Endodermal cell (in vitro differentiated cells): ENCODE data around the gene SOX10. TPM values are rescaled to one million over a fixed set of nuclear protein-coding genes. Genes with fewer than 3 reads are reported as not detected.
A peak's percentile ranks its signal among the peaks of the same experiment; 100 is the strongest.

ENCODE experiments used
- DNase-seq: peaks from one replicate; pipeline ENCODE4 v3.0.0-alpha.2; 2017
- H3K27ac ChIP-seq: 2 replicates; pipeline ENCODE4 v1.5.1; 2013; ENCODE audit warnings: mild to moderate bottlenecking, low read depth, low read length, moderate library complexity
- H3K27me3 ChIP-seq: 2 replicates; pipeline ENCODE4 v1.6.1; 2013; ENCODE audit warnings: mild to moderate bottlenecking, low read length, moderate library complexity; ENCODE audit not compliant: insufficient read depth, control insufficient read depth, poor library complexity, severe bottlenecking
- H3K36me3 ChIP-seq: 2 replicates; pipeline ENCODE4 v1.7.0; 2013; ENCODE audit warnings: mild to moderate bottlenecking, low read length, moderate library complexity; ENCODE audit not compliant: control insufficient read depth, insufficient read depth
- H3K4me1 ChIP-seq: one replicate; pipeline ENCODE4 v1.7.0; 2013; ENCODE audit warnings: low read length; ENCODE audit not compliant: control insufficient read depth, insufficient read depth
- H3K4me3 ChIP-seq: 2 replicates; pipeline ENCODE4 v1.5.1; 2013; ENCODE audit warnings: mild to moderate bottlenecking, low read length, moderate library complexity
- H3K9ac ChIP-seq: 2 replicates; pipeline ENCODE4 v1.6.1; 2013; ENCODE audit warnings: mild to moderate bottlenecking, low read length, moderate library complexity; ENCODE audit not compliant: poor library complexity, severe bottlenecking; ENCODE audit errors: extremely low read depth
- H3K9me3 ChIP-seq: 2 replicates; pipeline ENCODE4 v1.6.1; 2013; ENCODE audit warnings: mild to moderate bottlenecking, low read length, moderate library complexity; ENCODE audit not compliant: control insufficient read depth
- H3K27ac Mint-ChIP-seq: 2 replicates; pipeline ENCODE4 v1.8.0; 2020; ENCODE audit warnings: mixed read lengths
- H3K27me3 Mint-ChIP-seq: 2 replicates; pipeline ENCODE4 v1.8.0; 2021; ENCODE audit warnings: mild to moderate bottlenecking, mixed read lengths; ENCODE audit not compliant: insufficient read depth
- H3K36me3 Mint-ChIP-seq: 2 replicates; pipeline ENCODE4 v1.8.0; 2020; ENCODE audit warnings: low read depth, mixed read lengths
- H3K4me1 Mint-ChIP-seq: 2 replicates; pipeline ENCODE4 v1.8.0; 2020; ENCODE audit warnings: mixed read lengths
- H3K4me3 Mint-ChIP-seq: 2 replicates; pipeline ENCODE4 v1.8.0; 2020; ENCODE audit warnings: mild to moderate bottlenecking, moderate library complexity, mixed read lengths
- H3K9me3 Mint-ChIP-seq: 2 replicates; pipeline ENCODE4 v1.8.0; 2020; ENCODE audit warnings: mild to moderate bottlenecking, mixed read lengths
- WGBS, 2 experiments: methylation state at CpG; one replicate each; pipeline versions ENCODE4 v1.1.5 to v1.1.7; 2013; ENCODE audit warnings: missing lambda C conversion rate in 2 of 2, mixed read lengths in 1 of 2; ENCODE audit not compliant: insufficient coverage in 1 of 2, insufficient read length in 1 of 2; 5-methylcytosine and 5-hydroxymethylcytosine counted together
- total RNA-seq, 2 donors: library from RNA; stranded (reverse); fragmentation: NEBNext Ultra II Directional in 1 of 2; extraction: Animal tissue kit (Norgen Biotek cat#: 25700) in 1 of 2; gene quantifications; 2 replicates in 1 of 2; 3 replicates in 1 of 2; pipeline ENCODE4 v1.2.1, GENCODE V29; 2021
- TF ChIP-seq, protein P1 (sequence below): fragments of 200-600 bp; sonication (generic); conservative IDR thresholded peaks from 2 replicates; pipeline ENCODE4 v1.5.0; 2021; ENCODE audit warnings: antibody characterized with exemption, mild to moderate bottlenecking

The SOX10 gene
- total RNA-seq, 2 donors from 2014 or later, result 11.2 to 13.4 TPM

DNA sequence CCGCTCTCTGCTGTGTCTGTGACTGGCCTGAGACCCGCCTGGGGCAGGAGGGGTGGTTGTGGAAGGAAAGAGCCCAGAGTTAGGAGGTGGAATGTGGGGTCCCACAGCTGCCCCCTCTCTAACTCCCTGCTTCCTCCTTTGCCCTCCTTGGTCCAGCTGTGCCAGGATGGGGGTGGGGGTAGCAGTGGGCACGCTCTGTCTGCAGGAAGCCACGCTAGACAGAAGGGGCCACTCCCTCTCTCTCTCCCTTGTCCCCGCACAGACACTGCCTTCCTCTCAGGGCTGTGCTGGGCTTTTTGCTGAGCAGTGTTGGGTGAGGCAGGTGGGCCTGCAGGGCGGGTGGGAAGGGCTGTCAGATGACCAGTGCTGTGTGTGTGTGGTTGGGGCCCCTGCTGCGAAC lies 2.0 kb upstream of the SOX10 start:
- H3K9ac ChIP-seq, result no peak overlapping the region
- 84% methylated on average over 4 of the region's 7 CpGs; no CpG with 5 or more reads in 1 of the 2 experiments for WGBS, 2 experiments

DNA sequence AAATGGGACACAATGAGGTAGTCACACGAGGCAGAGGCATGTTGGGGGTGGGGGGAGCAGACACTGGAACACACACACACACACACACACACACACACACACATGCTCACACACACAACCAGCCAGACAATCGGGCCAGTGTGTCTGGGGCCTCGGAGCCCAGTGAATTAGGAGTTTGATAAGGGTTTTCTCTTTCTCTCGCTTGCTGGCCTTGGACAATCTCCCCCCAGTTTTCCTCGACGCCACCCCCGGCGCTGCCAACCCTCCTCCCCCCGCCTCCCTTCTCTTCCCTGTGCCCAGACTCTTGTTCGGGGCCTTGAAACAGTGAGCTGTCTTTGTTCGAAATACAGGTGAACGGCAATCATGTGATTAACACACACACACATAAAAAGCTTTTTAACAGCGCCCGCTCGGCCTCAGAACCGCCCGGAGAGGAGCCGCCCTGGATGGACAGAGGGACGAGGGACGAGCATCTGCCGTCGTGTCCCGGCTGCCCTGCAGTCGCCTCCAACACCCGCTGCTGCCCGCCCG lies 1.5 kb upstream of the SOX10 start:
- H3K27ac Mint-ChIP-seq, result no peak overlapping the region
- peaks cover 6% of the 10 kb centered on the region for H3K4me1 ChIP-seq
- H3K4me3 ChIP-seq, result no peak overlapping the region
- H3K36me3 Mint-ChIP-seq, result peaks cover 9% of the 10 kb centered on the region
- 95 to 98% methylated on average over 14 to 25 of the region's 27 CpGs for WGBS, 2 experiments
- DNase-seq, result no peak
- H3K9me3 ChIP-seq, result no peaks in the 10 kb centered on the region
- TF ChIP-seq, protein P1, sequence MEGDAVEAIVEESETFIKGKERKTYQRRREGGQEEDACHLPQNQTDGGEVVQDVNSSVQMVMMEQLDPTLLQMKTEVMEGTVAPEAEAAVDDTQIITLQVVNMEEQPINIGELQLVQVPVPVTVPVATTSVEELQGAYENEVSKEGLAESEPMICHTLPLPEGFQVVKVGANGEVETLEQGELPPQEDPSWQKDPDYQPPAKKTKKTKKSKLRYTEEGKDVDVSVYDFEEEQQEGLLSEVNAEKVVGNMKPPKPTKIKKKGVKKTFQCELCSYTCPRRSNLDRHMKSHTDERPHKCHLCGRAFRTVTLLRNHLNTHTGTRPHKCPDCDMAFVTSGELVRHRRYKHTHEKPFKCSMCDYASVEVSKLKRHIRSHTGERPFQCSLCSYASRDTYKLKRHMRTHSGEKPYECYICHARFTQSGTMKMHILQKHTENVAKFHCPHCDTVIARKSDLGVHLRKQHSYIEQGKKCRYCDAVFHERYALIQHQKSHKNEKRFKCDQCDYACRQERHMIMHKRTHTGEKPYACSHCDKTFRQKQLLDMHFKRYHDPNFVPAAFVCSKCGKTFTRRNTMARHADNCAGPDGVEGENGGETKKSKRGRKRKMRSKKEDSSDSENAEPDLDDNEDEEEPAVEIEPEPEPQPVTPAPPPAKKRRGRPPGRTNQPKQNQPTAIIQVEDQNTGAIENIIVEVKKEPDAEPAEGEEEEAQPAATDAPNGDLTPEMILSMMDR, result no peak
- no peak overlapping the region for H3K27ac ChIP-seq
- no peaks in the 10 kb centered on the region for H3K27me3 ChIP-seq
- H3K9ac ChIP-seq, result no peak overlapping the region
- peaks cover 6% of the 10 kb centered on the region for H3K27me3 Mint-ChIP-seq
- H3K4me1 Mint-ChIP-seq, result peaks cover 28% of the 10 kb centered on the region
- H3K4me3 Mint-ChIP-seq, result peak overlapping the region; percentile 70
- H3K9me3 Mint-ChIP-seq, result no peaks in the 10 kb centered on the region
- no peaks in the 10 kb centered on the region for H3K36me3 ChIP-seq

More for the DNA sequence above, 2.0 kb upstream of the SOX10 start:
- no peaks in the 10 kb centered on the region for H3K9me3 ChIP-seq
- H3K27me3 ChIP-seq, result no peaks in the 10 kb centered on the region
- Mint-ChIP-seq H3K27me3 (peaks cover 6% of the 10 kb centered on the region), H3K36me3 (peaks cover 8% of the 10 kb centered on the region), H3K9me3 (no peaks in the 10 kb centered on the region), H3K4me1 (peaks cover 26% of the 10 kb centered on the region), H3K4me3 (no peak overlapping the region), H3K27ac (no peak overlapping the region)
- DNase-seq, result peak; percentile 49
- H3K4me1 ChIP-seq, result peaks cover 6% of the 10 kb centered on the region
- TF ChIP-seq, protein P1, result no peak
- no peak overlapping the region for H3K4me3 ChIP-seq
- no peak overlapping the region for H3K27ac ChIP-seq
- H3K36me3 ChIP-seq, result no peaks in the 10 kb centered on the region

DNA sequence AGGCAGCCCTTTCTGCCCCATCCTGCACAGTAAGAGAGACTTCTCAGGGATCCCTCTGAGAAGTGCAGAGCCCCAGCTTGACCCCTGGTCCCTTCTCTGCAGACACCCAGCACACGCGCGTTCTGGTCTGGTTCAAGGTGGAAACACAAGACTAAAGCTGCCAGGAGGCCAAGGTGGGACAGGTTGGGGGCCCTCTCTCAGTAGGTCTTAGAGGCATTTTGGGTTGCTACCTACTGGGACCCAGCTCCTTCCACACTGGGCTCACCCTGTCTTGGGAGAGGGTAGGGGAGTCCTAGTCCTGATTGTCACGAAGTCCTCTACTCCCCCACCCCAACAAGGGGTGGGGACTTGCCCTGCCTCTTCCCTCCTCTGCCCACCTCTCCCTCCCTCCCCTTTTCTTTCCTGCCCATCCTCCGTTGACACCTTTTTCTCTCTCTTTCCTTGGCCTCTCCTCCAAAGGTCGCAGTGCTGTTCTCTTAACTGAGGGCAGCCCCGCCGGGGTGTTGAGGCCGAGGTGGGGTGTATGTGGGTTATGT lies 763 bp upstream of the SOX10 start:
- H3K27me3 Mint-ChIP-seq, result peaks cover 6% of the 10 kb centered on the region
- peak overlapping the region; percentile 70 for H3K4me3 Mint-ChIP-seq
- 86 to 96% methylated on average over 3 to 9 of the region's 9 CpGs for WGBS, 2 experiments
- peak overlapping the region; percentile 61 for H3K27ac Mint-ChIP-seq
- peak; percentile 51 for DNase-seq
- TF ChIP-seq, protein P1, result no peak
- Histone ChIP-seq H3K36me3 (no peaks in the 10 kb centered on the region), H3K9ac (no peak overlapping the region), H3K4me3 (peak overlapping the region; percentile 73), H3K9me3 (no peaks in the 10 kb centered on the region), H3K4me1 (peaks cover 8% of the 10 kb centered on the region), H3K27me3 (no peaks in the 10 kb centered on the region), H3K27ac (no peak overlapping the region)
- peaks cover 9% of the 10 kb centered on the region for H3K36me3 Mint-ChIP-seq
- H3K9me3 Mint-ChIP-seq, result no peaks in the 10 kb centered on the region
- peaks cover 35% of the 10 kb centered on the region for H3K4me1 Mint-ChIP-seq
